HG03558 (cell line): ENCODE results near the gene STK4.

Experiments
- ATAC-seq: cut with Tn5 transposase; IDR thresholded peaks from one replicate; pipeline ENCODE4 v1.9.1; 2021; ENCODE audit warnings: moderate number of reproducible peaks; ENCODE audit not compliant: unreplicated experiment; ENCODE audit errors: extremely low read depth

Gene STK4

DNA sequence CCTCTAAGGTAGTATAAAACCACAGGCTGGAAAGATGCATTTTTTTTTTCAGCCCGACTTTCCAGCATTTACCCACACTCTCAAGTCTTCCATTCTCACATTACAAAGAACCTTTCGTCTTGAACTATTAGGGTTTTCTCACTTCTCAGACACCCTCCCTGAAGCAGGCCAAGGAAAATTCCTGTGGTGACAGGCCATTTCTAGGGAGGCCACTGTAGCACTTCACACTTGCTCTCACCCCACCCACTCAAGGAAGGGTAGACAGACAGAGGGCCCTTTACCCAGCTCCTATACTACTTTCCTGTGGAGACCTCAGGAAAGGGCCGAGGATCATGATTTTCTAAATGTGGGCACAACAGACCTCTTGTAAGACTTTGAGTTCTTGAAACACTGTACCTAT is 106.9 kb downstream of the STK4 start:
- no peak for ATAC-seq

DNA sequence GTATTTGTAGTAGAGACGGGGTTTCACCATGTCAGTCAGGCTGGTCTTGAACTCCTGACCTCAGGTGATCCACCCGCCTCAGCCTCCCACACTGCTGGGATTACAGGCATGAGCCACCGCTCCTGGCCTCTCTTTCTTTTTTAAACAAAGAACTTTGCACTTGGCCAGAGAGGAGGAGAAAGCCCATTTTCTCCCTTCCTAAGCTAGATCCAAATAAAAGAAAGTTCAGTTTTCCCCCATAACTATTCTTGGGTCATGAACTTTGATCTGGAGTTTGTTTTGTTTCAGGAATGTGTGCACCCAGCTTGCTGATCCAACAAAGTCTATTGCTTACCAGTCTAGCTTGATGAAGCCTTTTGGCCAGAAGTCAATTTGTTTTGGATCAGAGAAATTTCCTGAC is 111.2 kb downstream of the STK4 start:
- ATAC-seq = no peak

DNA sequence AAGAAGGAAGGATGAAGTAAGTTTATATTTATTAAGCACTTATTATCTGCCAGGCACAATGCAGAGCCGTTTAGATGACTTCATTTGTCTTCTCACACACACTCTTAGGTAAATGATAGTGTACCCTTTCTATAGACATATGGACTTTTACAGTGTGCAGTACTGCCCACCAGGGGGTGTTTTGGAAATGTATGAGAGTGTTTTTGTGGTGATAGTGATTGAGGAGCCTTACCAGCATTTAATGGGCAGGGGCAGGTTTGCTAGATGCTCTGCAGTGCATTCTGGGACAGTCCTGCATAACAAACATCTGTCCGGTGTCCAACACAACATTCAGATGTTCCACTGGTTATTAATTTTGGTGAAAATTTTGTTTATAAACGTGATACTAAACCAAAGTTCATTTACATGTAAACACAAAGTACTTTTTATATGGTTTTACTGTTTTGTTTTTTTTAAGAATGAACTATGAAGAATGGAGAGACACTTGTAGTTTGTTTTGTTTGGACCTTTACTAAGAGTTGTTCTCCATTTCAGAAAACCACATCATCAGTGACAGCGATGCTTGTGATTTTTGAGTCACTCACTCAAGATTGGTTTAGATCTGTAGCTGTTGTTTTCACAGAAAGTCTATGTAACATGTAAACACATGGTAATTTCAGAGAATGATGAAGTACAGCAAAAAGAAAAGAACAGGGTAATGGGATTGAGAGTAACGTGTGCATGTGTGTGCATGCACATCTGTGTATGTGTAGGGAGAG is 114.7 kb downstream of the STK4 start:
- no peak for ATAC-seq

DNA sequence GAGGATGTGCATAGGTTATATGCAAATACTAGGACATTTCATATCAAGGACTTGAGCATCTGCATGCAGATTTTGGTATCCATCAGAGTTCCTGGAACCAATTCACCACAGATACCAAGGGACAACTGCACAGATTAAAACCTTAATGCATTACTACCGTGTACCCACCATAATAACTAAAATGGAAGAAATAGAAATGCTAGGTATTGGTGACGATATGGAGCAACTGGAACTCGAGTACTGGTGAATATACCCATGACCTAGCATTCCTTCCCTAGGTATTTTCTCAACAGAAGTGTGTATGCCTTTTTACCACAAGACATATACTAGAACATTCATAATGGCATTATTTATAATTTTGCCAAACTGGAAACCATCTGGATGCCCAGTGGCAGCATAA is 116.2 kb downstream of the STK4 start:
- no peak for ATAC-seq

DNA sequence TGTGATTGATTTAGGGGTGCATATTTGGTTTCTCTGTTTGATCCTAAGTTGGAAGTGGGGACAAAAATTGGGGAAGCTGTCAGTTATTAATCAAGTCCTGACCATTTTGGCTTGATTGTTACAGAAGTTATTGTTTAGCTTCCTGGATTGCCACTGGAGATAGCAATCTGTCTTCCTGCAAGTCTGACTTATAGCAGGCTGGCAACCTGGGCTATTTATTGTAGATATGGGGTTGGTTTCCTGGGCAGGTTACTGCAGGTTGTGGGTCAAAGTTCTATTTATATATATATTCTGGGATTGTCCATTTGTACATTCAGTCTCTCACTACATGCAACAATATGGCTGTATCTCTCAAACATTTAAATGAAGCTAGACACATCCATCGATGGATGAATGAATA is 116.8 kb downstream of the STK4 start:
- no peak for ATAC-seq

DNA sequence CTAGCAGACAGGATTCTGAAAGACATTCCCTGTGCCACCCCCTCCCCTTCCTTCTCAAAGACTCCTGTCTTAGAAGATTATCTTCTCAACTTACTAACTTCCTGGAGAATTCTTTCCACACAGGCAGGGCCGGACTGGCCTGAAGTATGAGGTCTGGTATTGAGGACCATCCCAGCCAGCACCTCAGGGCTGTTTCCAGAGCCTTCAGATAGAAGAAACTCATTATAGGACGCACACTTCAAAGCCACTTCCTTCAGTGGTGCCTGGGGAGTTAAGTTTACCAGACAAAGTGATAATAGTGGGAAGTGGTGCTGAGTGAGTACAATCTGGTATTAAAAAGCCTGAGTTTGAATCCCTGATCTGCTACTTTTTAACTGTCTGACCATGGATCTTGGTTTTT is 119.0 kb downstream of the STK4 start:
- ATAC-seq = no peak

DNA sequence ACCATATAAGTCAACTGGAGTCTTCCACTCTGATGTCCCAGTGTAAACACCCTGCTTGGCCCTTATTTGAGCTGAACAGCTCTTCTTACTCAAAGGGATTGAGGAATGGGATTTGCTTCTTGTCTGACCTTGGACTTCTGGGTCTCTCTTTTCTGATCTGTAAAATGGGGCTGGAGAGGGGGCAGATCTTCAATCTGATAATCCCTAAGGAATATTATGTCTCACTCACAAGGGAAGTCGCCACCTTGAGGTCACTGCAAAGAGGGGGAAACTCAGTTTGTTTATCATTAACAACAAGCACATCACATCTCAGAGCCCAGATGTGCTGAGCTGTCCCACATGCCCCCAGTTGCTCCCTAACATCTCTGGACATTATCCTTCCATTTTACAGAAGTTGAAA is 119.6 kb downstream of the STK4 start:
- no peak for ATAC-seq

DNA sequence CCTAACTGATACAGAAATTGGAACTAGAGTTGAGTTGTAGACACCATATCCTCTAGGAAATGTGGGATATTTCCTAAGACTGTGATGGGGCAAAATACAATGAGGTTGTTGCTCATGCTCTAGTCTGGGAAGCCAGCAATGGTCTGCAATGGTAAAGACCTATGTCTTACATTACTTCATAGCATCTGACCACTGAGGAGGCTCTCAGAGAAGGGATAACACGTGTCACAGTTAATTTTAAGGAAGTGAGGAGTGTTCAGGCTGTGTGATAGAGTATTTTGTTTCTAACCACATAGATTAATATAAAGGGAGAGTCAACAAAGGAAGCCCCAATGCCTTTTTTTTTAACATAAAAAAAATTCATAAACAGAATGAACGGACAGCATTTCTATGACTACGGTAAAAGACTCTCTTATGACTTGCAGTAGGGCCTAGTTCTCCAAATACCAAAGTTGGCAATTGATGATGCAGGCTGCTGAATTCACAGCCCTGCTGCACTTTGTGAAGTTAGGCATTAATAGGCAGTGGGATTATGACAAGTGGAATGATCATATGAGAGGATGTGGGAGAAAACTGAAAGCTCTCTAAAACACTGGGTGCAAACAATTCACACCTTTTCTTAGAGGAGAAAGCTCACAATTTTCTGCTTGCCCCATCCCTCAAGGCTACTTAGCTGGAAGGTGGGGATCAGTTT is 120.9 kb downstream of the STK4 start:
- no peak for ATAC-seq

DNA sequence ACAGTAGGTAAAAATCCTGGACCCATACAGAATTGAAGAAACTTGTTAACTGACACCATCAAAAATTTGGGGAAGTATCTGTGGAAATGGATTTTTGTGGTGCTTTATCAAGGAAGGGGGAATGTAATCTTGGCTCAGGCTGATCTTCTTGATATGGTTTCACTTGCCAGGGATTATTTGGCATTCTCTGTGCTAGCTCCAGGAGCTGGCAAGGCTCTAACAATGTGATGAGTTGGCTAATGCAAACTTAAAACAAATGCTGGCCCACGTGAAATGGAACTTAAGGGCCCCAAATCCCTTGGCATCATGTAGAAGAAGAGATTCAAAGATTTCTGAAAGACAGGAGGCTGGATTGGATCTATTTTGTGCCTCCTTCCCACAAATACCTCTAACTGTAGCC is 121.5 kb downstream of the STK4 start:
- ATAC-seq = no peak

DNA sequence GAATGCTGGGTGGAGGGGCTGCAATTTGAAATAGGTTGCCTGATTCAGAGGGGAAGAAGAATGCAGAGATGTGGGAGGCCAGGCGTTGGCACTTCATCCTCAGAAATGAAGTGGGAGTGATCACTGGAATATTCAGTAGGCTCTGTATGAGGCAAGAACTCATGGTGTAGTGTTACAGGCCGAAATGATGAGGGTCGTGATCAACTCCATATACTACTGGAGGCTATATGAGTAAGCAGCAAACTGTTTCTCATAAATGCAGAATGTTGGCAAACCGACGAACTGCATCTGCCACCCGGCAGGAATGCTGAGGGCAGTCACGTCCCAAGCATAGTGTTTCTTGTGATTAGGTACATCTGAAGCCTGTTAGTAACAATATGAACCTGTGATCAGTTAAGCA is 121.9 kb downstream of the STK4 start:
- ATAC-seq = no peak

DNA sequence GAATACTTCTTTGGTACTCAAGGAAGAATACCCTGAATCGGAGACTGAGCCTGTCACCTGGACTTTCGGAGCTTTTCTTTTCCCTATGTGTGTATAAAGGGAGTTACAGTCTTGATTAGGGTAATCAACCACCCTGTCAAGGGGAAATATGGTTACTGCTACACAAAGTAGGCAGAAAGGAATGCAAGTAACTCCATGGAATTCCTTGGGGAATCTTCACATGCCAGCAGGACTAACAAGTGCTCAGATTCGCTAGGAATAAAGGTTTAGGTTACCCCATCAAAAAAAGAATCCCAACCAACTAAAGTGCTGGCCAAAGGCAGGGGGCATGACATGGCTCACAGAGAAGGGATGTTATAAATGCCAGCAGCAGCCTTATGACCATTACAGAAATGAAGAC is 124.2 kb downstream of the STK4 start:
- no peak for ATAC-seq

DNA sequence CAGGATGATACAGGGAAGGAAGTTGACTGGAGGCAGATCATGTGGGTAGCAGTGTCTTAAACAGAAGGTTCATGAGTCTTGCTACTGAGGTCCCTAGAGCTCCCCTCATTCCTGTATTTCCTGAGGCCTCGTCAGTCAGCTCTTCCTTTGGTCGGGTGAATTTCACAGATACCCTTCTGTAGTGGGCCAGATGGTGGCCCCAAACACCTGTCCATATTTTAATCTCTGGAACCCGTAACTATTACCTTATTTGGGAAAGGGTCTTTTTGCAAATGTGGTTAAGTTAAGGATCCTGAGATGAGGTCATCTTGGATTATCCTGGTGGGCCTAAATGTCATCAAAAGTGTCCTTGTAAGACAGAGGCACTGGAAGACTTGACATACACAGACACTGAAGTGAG is 125.1 kb downstream of the STK4 start:
- no peak for ATAC-seq

DNA sequence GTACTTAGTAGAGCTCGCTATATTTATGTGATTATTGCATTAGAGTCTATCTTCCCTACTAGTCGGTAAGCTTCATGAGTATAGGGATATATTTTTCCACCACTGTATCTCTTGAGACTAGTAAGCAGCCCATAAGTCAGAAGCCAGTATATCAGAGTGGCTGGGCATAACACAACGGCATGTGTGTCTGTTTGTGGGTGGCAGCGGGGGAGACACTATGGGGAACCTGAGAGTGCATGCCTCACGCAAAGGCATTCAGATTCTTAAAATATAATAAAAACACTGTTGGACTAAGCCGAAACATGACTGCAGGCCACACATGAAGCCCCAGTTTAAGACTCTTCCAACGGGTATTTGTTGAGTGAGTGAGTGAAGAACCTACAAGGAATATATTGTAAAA is 126.6 kb downstream of the STK4 start:
- no peak for ATAC-seq

DNA sequence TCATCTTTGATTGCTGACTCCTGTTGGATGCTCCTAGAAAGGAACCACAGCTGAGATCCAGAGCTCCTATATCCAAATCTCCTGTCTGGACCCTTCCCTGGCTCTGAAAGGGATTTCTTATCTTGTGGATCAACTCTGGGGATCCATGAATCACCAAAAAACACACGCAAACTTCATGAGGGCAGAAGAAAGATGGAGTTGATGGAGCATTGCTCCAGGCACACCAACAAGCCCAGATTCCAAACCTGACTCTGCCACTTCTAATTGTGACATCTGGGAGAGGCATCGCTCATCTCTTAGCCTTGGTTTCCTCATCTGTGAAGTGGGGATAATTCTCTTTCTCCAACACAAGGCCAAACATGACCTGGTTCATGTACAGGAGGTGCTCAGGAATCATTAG is 127.9 kb downstream of the STK4 start:
- ATAC-seq = no peak

DNA sequence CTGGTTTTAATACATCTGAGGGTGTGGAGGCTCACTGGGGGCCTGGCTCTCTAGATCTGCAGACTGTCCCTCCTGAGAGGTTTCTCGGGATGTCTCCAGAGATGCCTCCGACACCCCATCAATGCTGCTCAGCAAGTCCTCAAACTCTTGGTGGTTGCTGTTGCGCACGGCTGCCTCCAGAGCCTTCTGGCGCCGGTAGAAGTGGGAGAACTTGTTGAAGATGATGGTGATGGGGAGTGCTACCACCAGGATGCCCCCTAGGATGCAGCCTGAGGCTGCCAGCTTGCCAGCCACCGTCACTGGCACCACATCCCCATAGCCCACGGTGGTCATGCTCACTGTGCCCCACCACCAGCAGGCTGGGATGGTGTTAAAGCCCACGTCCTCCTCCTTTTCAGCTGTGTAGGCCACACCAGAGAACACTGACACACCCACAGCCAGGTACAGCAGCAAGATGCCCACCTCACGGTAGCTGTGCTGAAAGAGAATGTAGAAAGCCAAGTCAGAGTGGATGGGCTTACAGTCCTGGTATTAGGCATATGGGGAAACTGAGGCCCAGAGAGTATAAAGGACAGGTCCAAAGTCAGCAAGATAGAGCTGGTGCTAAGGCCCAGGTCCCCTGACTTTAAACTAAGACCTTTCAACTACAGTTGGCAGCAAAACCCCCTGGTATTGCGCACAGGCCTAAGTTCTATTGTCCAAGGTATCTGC is 128.7 kb downstream of the STK4 start:
- ATAC-seq = no peak

DNA sequence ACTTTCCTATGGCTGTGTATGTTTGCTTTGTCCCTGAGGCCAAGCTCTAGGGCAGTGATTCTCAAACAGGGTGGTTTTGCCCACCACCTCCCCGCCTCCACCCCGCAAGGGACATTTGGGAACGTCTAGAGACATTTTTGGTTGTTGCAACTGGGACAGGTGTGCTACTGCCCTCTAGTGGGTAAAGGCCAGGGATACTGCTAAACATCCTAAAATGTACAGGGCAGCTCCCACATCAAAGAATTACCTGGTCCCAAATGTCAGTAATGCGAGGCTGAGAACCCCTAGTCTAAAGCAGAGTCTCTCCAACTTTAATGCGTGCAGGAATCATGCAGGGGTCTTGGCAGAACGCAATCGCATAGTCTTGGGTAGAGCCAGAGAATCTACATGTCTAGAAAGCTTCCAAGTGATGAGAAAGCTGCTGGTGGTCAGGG is 129.5 kb downstream of the STK4 start:
- no peak for ATAC-seq

DNA sequence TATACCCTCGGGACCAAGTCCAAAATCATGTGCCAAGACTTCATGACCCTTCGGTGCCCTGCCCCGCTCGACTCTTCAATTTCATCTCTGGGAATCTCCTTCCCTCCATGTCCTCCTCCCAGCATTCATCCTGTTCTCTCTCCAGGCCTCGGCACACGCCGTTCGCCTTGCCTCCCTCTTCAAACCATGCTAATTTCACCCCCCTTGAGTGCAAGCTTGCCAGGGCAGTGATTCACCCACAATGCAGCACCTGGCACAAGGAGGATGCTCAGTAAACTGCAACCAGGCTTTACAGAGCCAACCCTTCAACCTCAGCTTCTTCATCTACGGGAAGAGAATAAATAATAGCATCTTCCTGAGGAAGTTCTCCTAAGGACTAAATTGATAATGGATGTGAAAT is 130.5 kb downstream of the STK4 start:
- no peak for ATAC-seq

DNA sequence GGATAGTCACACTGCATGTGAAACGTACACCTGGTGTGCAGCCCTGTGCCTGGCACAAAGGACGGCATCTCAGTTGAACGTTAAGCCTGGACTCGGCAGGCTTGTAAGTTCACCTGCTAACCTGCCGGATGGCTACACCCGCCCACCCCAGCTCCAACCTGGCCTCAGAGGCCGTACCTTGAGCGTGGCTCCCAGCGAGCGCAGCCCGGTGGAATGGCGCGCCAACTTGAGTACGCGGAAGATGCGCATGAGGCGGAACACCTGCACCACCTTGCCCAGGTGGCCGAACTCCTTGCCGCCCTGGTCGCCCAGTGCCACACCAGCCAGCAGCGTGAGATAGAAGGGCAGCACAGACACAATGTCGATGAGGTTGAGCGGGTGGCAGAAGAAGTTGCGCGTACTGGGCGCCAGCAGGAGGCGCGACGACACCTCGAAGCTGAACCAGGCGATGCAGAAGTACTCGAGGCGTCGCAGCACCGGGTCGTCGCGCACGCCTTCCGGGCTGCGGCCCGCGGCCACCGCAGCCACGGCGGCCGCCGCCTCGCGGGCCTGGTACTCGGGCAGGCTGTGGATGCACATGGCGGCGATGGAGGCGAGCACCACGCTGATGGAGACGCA is 131.3 kb downstream of the STK4 start:
- no peak for ATAC-seq

DNA sequence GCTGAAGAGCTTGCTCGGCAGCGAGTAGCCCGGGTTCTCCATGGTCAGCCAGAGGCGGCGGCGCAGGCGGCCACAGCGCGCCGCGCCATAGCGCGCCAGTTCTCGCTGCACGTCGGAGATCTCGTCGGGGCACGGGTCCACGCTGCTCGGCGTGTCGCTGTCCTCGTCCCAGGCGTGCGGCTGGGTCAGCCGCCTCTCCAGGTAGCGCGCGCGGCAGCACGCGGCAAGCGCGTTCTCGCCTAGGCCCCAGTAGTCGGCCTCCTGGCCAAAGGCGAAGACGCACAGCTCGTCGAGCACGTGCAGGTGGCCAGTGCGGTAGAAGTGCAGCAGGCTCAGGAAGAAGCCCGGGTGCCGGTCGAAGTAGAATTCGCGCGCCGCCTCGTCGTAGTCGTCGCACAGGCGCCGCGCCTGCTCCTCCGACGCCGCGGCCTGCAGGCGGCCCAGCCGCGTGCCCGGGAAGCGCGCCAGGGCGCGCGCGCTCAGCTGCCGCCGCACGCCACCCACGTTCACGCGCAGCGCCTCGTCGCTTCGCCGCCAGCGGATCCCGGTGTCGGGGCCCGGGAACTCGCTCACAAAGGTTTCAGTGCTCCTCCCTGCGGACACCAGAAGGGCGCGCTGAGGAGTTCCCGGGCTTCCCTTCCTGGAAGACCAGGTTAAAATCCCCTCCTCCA is 131.9 kb downstream of the STK4 start:
- no peak for ATAC-seq

DNA sequence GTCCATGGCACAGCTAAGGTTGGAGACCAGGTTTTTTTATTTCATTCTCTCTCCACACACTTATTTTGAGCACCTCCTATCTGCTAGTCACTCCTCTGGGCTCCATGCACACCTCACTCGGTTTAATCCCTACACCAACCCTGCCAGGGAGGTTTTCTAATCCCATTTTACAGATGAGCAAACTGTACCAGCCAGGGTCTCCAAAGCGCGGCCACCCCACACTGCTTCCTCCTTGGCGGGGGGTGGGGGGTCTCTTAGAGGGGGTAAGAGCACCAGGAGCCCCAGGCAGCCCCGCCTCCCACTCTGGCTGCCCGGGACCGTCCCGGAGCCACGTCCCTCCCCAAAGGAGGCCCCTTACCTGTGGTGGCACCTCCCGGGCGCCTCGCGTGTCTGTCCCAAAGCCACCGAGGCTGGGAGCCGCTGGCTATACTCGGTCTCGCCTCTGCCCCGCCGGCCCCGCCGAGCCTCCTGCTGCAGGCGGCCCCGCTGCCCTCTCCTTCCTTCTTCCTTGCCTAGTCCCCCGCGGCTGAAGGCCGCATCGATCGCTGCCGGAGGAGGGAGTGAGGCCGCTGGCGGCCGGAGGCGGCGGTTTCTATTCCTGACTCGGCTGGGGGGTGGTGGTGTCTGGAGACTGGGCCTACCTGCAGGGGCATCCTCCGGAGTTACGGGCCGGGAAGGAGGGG is 134.4 kb downstream of the STK4 start, which contains the start of gene KCNS1:
TSS of gene KCNS1 (minus strand) at position 565 of the 683 bp plus-strand sequence. CDS start 1,891 bp downstream, outside the sequence.
- no peak for ATAC-seq
